Measurements from ENCODE around the gene IP6K2. TPM values are rescaled to one million over a fixed set of nuclear protein-coding genes. Genes with fewer than 3 reads are reported as not detected.

Gene IP6K2
- total and polyA plus RNA-seq, 2 of the 13 experiments (the other 11 are each of a cell fraction or from before 2014, with no cell fraction given) = 85.5 to 112 TPM

GRCh38 chr3:48688032-48688736 is 28.8 kb downstream of the IP6K2 start:
- H3K4me1 ChIP-seq (ENCODE audit: insufficient read depth, low read length) = peaks cover 22% of the 10 kb centered on the region
- in situ Hi-C loops (cut with HindIII; ENCODE audit: extremely low pct_ligation_motif_present, low pct_unique_long_range_greater_than_20kb) (no loop called here), intact Hi-C loops (cut with micrococcal nuclease; ENCODE audit: unreplicated experiment) (no loop called here)
- H3K79me2 ChIP-seq (ENCODE audit: insufficient read depth, low read length) = peaks cover 22% of the 10 kb centered on the region
- H3K36me3 ChIP-seq (replicated peaks in 1 of 2; ENCODE audit: control insufficient read depth in 1 of 2, insufficient read depth in 2 of 2, low read length in 2 of 2) = peaks cover 21 to 56% of the 10 kb centered on the region in 2 experiments
- ATAC-seq (no peak), DNase-seq (ENCODE audit: low spot score) (no peak), FAIRE-seq (no peak)
- H2AFZ ChIP-seq (ENCODE audit: low read length) = no peak overlapping the region
- H3K27me3 ChIP-seq (ENCODE audit: control insufficient read depth in 1 of 2, insufficient read depth in 2 of 2, low read length in 2 of 2) = no peaks in the 10 kb centered on the region; a peak in 2 of 5 replicates
- no peak overlapping the region for H3K4me3 ChIP-seq (replicated peaks in 1 of 3; ENCODE audit: insufficient read depth in 1 of 3, low read depth in 2 of 3, low read length in 3 of 3)
- H4K20me1 ChIP-seq (ENCODE audit: insufficient read depth, low read length) = 0 out of 2 replicates have a peak, but pooled peaks cover 4% of the 10 kb centered on the region
- no peak overlapping the region for H3K27ac ChIP-seq (ENCODE audit: extremely low read length, insufficient read depth, low read length)
- no peak overlapping the region for H3K9ac ChIP-seq (ENCODE audit: insufficient read depth, low read depth, low read length)
- CTCF ChIA-PET (ENCODE audit: low intra/inter-chr PET ratio, low total read pairs) = no interaction called here
- no TSS peak for BruUV-seq (replicated peaks)
- no peaks in the 10 kb centered on the region for H3K9me3 ChIP-seq (ENCODE audit: low read length)
- H3K4me2 ChIP-seq (ENCODE audit: low read depth, low read length) = no peak overlapping the region
- 96% methylated on average over 9 of the region's 18 CpGs for WGBS (ENCODE audit: low lambda C conversion rate)
- POLR2A ChIA-PET = interaction anchor here (0.9 to 1.1 kb wide), 2 partner anchors 25 to 209 kb away, joined by 3 to 4 read pairs; partner anchors contain the start of gene CELSR3
- no peak for TF ChIP-seq ZSCAN9 (CRISPR knock-in tag; IDR thresholded peaks at IDR 0.05; ENCODE audit: borderline replicate concordance)
- TF ChIP-seq ZFY (CRISPR knock-in tag; IDR thresholded peaks at IDR 0.05) = no peak
- no peak for TF ChIP-seq DMTF1 (CRISPR knock-in tag; IDR thresholded peaks at IDR 0.05)
- TF ChIP-seq POLR2AphosphoS5 (IDR thresholded peaks at IDR 0.05; ENCODE audit: low read depth, low read length) = 0 out of 2 replicates have a peak, but pooled peaks have one; percentile 10
- no peak for TF ChIP-seq HMG20A (CRISPR knock-in tag; IDR thresholded peaks at IDR 0.05; ENCODE audit: borderline replicate concordance)
- no peak for TF ChIP-seq ARNT2 (CRISPR knock-in tag; IDR thresholded peaks at IDR 0.05; ENCODE audit: low read depth)
- 0 out of 2 replicates have a peak, but pooled peaks have one; percentile 14 for TF ChIP-seq UBTF (CRISPR knock-in tag; IDR thresholded peaks at IDR 0.05)
- TF ChIP-seq AGO2 (optimal IDR thresholded peaks at IDR 0.05; ENCODE audit: low read depth, low read length) = peak; percentile 65
- TF ChIP-seq THAP8 (CRISPR knock-in tag; IDR thresholded peaks at IDR 0.05; ENCODE audit: borderline replicate concordance) = no peak
- no peak for TF ChIP-seq ZNF639 (CRISPR knock-in tag; conservative IDR thresholded peaks at IDR 0.05)
- no peak for TF ChIP-seq ZNF30 (CRISPR knock-in tag; IDR thresholded peaks at IDR 0.05)
- no peak for TF ChIP-seq SRSF9 (IDR thresholded peaks at IDR 0.05; ENCODE audit: borderline replicate concordance, insufficient read depth, low read depth, low read length, poor library complexity, severe bottlenecking)
- no peak for TF ChIP-seq ZNF550 (CRISPR knock-in tag; IDR thresholded peaks at IDR 0.05; ENCODE audit: borderline replicate concordance)

Measured in HepG2 (cell line).